Prostate gland (tissue), 2 donors: ENCODE measurements around the gene INSR.

ENCODE experiments used
- CTCF ChIP-seq, 4 experiments: fragments of 200-600 bp in 2 of 4; fragments of 450-650 bp in 2 of 4; sonication (generic) in 2 of 4; IDR thresholded peaks; 1 replicate in 3 of 4; 2 replicates in 1 of 4; pipeline ENCODE4 v1.5.1; 2016 to 2019; ENCODE audit warnings: antibody characterized with exemption in 4 of 4, mild to moderate bottlenecking in 2 of 4, moderate library complexity in 2 of 4
- POLR2AphosphoS5 ChIP-seq: sonication (generic); formaldehyde crosslinking; IDR thresholded peaks from one replicate; pipeline ENCODE4 v1.6.1; 2017; ENCODE audit warnings: antibody characterized with exemption

GRCh38 chr19:7132054-7132453 is 162.2 kb downstream of the INSR start:
- TF ChIP-seq CTCF (IDR thresholded peaks at IDR 0.05) (no peak), POLR2AphosphoS5 (no peak)
